T-cell (primary cell): ENCODE data around the gene PMS1. TPM values are rescaled to one million over a fixed set of nuclear protein-coding genes. Genes with fewer than 3 reads are reported as not detected.
A peak's percentile ranks its signal among the peaks of the same experiment; 100 is the strongest.

ENCODE experiments used
- ATAC-seq, 4 experiments: fragments of 200-7000 bp in 3 of 4; fragments of 150-1000 bp in 1 of 4; cut with Tn5 transposase; replicated peaks in 1 of 4; 1 replicate in 3 of 4; 2 replicates in 1 of 4; pipeline ENCODE4 v1.10.0; 2021; ENCODE audit warnings: moderate library complexity in 3 of 4, mild to moderate bottlenecking in 2 of 4, moderate number of reproducible peaks in 1 of 4
- CTCF ChIA-PET, 2 donors: fragments of 300-600 bp; sonication (Branson Sonifier 250); formaldehyde crosslinking; loops; one replicate each; lab custom pipeline; 2022; ENCODE audit warnings: antibody characterized with exemption in 2 of 2; lab: Charles Lee
- POLR2A ChIA-PET, 2 donors: fragments of 300-600 bp; sonication (Branson Sonifier 250); formaldehyde crosslinking; loops; one replicate each; lab custom pipeline; 2022; ENCODE audit warnings: antibody characterized with exemption in 2 of 2; lab: Charles Lee
- DNase-seq, 35 experiments: peaks; one replicate each; pipeline versions ENCODE4 v3.0.0 to v3.0.0-alpha.2; 2013 to 2023
- H3K27ac ChIP-seq: one replicate; pipeline ENCODE4 v1.5.1; 2013; ENCODE audit warnings: low read length
- H3K27me3 ChIP-seq, 2 experiments: replicated peaks in 1 of 2; 1 replicate in 1 of 2; 2 replicates in 1 of 2; pipeline versions ENCODE4 v1.6.1 to v1.7.0; 2013; ENCODE audit warnings: low read length in 1 of 2, mixed read lengths in 1 of 2; ENCODE audit not compliant: control insufficient read depth in 2 of 2, insufficient read depth in 2 of 2; ENCODE audit errors: extremely low read depth in 1 of 2
- H3K36me3 ChIP-seq, 2 donors: 1 replicate in 1 of 2; 2 replicates in 1 of 2; pipeline versions ENCODE4 v1.6.1 to v1.7.0; 2013; ENCODE audit warnings: low read length in 1 of 2; ENCODE audit not compliant: control insufficient read depth in 2 of 2, insufficient read depth in 1 of 2; ENCODE audit errors: extremely low read depth in 1 of 2
- H3K4me1 ChIP-seq, 2 experiments: 1 replicate in 1 of 2; 2 replicates in 1 of 2; pipeline versions ENCODE4 v1.6.1 to v1.7.0; 2013; ENCODE audit warnings: low read length in 2 of 2, mixed read lengths in 1 of 2; ENCODE audit not compliant: insufficient read depth in 2 of 2, control insufficient read depth in 1 of 2; ENCODE audit errors: extremely low read depth in 1 of 2
- H3K4me3 ChIP-seq, 2 donors: 1 replicate in 1 of 2; 2 replicates in 1 of 2; pipeline versions ENCODE4 v1.5.1 to v1.7.0; 2013; ENCODE audit warnings: mild to moderate bottlenecking in 2 of 2, low read length in 1 of 2, moderate library complexity in 1 of 2; ENCODE audit not compliant: control insufficient read depth in 1 of 2; ENCODE audit errors: extremely low read depth in 1 of 2
- H3K9me3 ChIP-seq: 2 replicates; pipeline ENCODE4 v1.7.0; 2013
- H3K27ac Mint-ChIP-seq, 2 donors: one replicate each; pipeline ENCODE4 v1.8.0; 2020 to 2021; ENCODE audit warnings: mild to moderate bottlenecking in 2 of 2, mixed read lengths in 2 of 2
- H3K27me3 Mint-ChIP-seq, 2 donors: one replicate each; pipeline ENCODE4 v1.8.0; 2021 to 2022; ENCODE audit warnings: mixed read lengths in 2 of 2
- H3K36me3 Mint-ChIP-seq: one replicate; pipeline ENCODE4 v1.8.0; 2021; ENCODE audit warnings: mixed read lengths
- H3K4me1 Mint-ChIP-seq, 3 donors: one replicate each; pipeline ENCODE4 v1.8.0; 2020 to 2022; ENCODE audit warnings: mixed read lengths in 3 of 3, mild to moderate bottlenecking in 1 of 3
- H3K4me3 Mint-ChIP-seq, 3 donors: one replicate each; pipeline ENCODE4 v1.8.0; 2020 to 2022; ENCODE audit warnings: mild to moderate bottlenecking in 3 of 3, mixed read lengths in 3 of 3, moderate library complexity in 3 of 3
- H3K9me3 Mint-ChIP-seq, 3 donors: one replicate each; pipeline ENCODE4 v1.8.0; 2020 to 2022; ENCODE audit warnings: mixed read lengths in 3 of 3
- WGBS: methylation state at CpG from one replicate; pipeline ENCODE4 v1.1.5; 2013; ENCODE audit warnings: missing lambda C conversion rate; ENCODE audit not compliant: insufficient coverage; 5-methylcytosine and 5-hydroxymethylcytosine counted together
- total RNA-seq, 35 experiments: library from RNA in 6 of 35; stranded (reverse) in 6 of 35; fragments of 120-200 nt in 1 of 35; gene quantifications; one replicate each; pipeline versions ENCODE4 v1.2.1 to v1.2.4 and lab custom pipeline; 2013 to 2026

PMS1 gene
- total RNA-seq, 5 donors from 2014 or later (not counting 1 experiment from before 2014, with no cell fraction given) = 23.1 to 30.9 (median 24.8) TPM

- peaks cover 43% of the 10 kb centered on the region for H3K36me3 Mint-ChIP-seq
- CTCF ChIA-PET = no interaction called here
- 71% methylated on average over 3 of the region's 4 CpGs for WGBS
Observed at GRCh38 chr2:189874586-189875320, 90.5 kb downstream of the PMS1 start.

GRCh38 chr2:189876271-189876670, 92.0 kb downstream of the PMS1 start:
- 60% methylated on average over 1 of the region's 2 CpGs for WGBS
- H3K9me3 Mint-ChIP-seq = peaks cover 0 to 7% (median 0%) of the 10 kb centered on the region in 3 donors
- H3K4me1 Mint-ChIP-seq = peaks cover 6 to 10% (median 9%) of the 10 kb centered on the region in 3 donors

More at GRCh38 chr2:189874586-189875320, 90.5 kb downstream of the PMS1 start:
- peak overlapping the region in 1 of 2 donors; percentile 0 for H3K27ac Mint-ChIP-seq
- no peak overlapping the region for H3K27ac ChIP-seq
- no peaks in the 10 kb centered on the region for H3K9me3 ChIP-seq
- peaks cover 0 to 7% of the 10 kb centered on the region in 2 donors for H3K36me3 ChIP-seq
- no peaks in the 10 kb centered on the region for H3K27me3 ChIP-seq
- POLR2A ChIA-PET = no interaction called here
- no peaks in the 10 kb centered on the region for H3K27me3 Mint-ChIP-seq
- no peak overlapping the region for H3K4me3 ChIP-seq
- H3K4me1 Mint-ChIP-seq = peaks cover 6 to 10% (median 9%) of the 10 kb centered on the region in 3 donors
- H3K9me3 Mint-ChIP-seq = peaks cover 0 to 7% (median 0%) of the 10 kb centered on the region in 3 donors
- H3K4me3 Mint-ChIP-seq = no peak overlapping the region
- ATAC-seq (no peak), DNase-seq (no peak)
- no peaks in the 10 kb centered on the region for H3K4me1 ChIP-seq

DNA sequence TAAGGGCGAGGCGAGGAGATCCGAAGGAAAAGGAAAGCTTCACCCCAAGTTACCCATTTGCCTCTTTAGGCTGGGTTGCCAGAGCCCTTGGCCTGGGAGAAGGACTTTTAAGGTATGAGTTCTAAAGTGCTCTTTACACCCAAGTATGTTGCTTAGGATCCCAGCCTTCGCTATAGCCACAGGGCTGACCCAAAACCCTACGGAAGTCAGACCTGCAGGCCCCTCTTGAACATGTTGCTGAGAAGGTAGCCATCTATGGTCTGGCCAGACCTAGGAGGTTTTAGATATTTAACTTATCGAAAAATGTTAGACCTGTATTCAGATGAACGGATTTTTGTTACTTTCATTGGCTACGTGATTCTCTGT, 95.4 kb downstream of the PMS1 start:
- ATAC-seq (no peak), DNase-seq (no peak)
- Histone ChIP-seq H3K4me1 (no peaks in the 10 kb centered on the region), H3K27ac (no peak overlapping the region), H3K9me3 (no peaks in the 10 kb centered on the region), H3K27me3 (no peaks in the 10 kb centered on the region), H3K36me3 (peaks cover 0 to under 1% of the 10 kb centered on the region in 2 donors), H3K4me3 (no peak overlapping the region)
- Mint-ChIP-seq H3K27me3 (no peaks in the 10 kb centered on the region), H3K27ac (no peak overlapping the region), H3K4me3 (no peak overlapping the region), H3K9me3 (peaks cover 0 to 7% (median 0%) of the 10 kb centered on the region in 3 donors), H3K4me1 (peaks cover 3 to 6% (median 6%) of the 10 kb centered on the region in 3 donors), H3K36me3 (peaks cover 26% of the 10 kb centered on the region)
- WGBS = 90% methylated on average over 5 of the region's 8 CpGs
- ChIA-PET CTCF (no interaction called here), POLR2A (no interaction called here)

More at GRCh38 chr2:189876271-189876670, 92.0 kb downstream of the PMS1 start:
- Histone ChIP-seq H3K4me3 (no peak overlapping the region), H3K27me3 (no peaks in the 10 kb centered on the region), H3K4me1 (no peaks in the 10 kb centered on the region), H3K27ac (no peak overlapping the region), H3K9me3 (no peaks in the 10 kb centered on the region), H3K36me3 (peaks cover 0 to 7% of the 10 kb centered on the region in 2 donors)
- POLR2A ChIA-PET = interaction anchor here in 1 of 2 donors (0.6 kb wide), 1 partner anchor 66 kb away, joined by 4 read pairs; no protein-coding TSS in a partner anchor
- Mint-ChIP-seq H3K4me3 (no peak overlapping the region), H3K36me3 (peaks cover 35% of the 10 kb centered on the region), H3K27me3 (no peaks in the 10 kb centered on the region), H3K27ac (no peak overlapping the region)
- DNase-seq (no peak), ATAC-seq (no peak)
- CTCF ChIA-PET = interaction anchor here (0.6 to 1.7 kb wide), 2 partner anchors 10 to 1051 kb away, joined by 3 to 7 read pairs; no protein-coding TSS in a partner anchor

GRCh38 chr2:189880429-189880828, 96.2 kb downstream of the PMS1 start:
- 89% methylated on average over 1 of the region's 2 CpGs for WGBS
- Histone ChIP-seq H3K27ac (no peak overlapping the region), H3K9me3 (no peaks in the 10 kb centered on the region), H3K4me3 (no peak overlapping the region), H3K4me1 (no peaks in the 10 kb centered on the region), H3K27me3 (no peaks in the 10 kb centered on the region), H3K36me3 (no peaks in the 10 kb centered on the region)
- no peak for ATAC-seq
- Mint-ChIP-seq H3K36me3 (peaks cover 20% of the 10 kb centered on the region), H3K9me3 (peaks cover 0 to 3% (median 0%) of the 10 kb centered on the region in 3 donors), H3K4me3 (no peak overlapping the region), H3K27ac (no peak overlapping the region), H3K4me1 (no peaks in the 10 kb centered on the region), H3K27me3 (no peaks in the 10 kb centered on the region)
- ChIA-PET POLR2A (no interaction called here), CTCF (no interaction called here)
- no peak for DNase-seq

DNA sequence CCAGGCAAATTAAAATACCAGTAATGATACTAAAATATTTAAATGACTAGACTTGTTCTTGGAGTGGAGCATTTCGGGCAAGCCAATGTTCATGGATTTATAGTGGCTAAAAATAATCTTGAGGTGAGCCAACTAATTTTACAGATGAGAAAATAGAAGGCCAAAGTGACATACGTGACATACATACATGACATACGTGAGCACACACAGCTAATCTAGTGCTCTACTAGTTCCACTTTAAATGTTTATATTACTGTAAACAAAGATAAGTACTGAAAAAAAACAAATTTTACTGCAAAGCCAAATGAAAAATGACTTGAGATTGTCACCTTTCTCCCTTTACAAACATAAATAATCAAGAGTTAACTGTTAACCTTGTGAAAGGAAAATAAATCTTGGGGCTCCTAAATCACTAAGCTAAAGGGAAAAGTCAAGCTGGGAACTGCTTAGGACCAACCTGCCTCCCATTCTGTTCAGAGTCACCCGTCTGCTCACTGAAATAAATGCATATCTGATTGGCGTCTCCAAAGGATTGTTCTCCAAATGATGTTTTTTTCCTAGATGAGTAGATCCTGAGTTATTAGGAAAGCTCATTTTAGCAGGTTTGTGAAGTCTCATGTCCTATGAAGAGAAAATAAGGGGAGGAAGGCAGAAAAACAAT, 96.7 kb downstream of the PMS1 start:
- 100% methylated on average over 2 of the region's 5 CpGs for WGBS
- DNase-seq (no peak), ATAC-seq (no peak)
- Histone ChIP-seq H3K36me3 (no peaks in the 10 kb centered on the region), H3K9me3 (no peaks in the 10 kb centered on the region), H3K27me3 (no peaks in the 10 kb centered on the region), H3K4me1 (no peaks in the 10 kb centered on the region), H3K27ac (no peak overlapping the region), H3K4me3 (no peak overlapping the region)
- Mint-ChIP-seq H3K4me3 (no peak overlapping the region), H3K4me1 (no peaks in the 10 kb centered on the region), H3K9me3 (peaks cover 0 to 3% (median 0%) of the 10 kb centered on the region in 3 donors), H3K27ac (no peak overlapping the region), H3K36me3 (peaks cover 19% of the 10 kb centered on the region), H3K27me3 (no peaks in the 10 kb centered on the region)
- ChIA-PET CTCF (no interaction called here), POLR2A (no interaction called here)

DNA sequence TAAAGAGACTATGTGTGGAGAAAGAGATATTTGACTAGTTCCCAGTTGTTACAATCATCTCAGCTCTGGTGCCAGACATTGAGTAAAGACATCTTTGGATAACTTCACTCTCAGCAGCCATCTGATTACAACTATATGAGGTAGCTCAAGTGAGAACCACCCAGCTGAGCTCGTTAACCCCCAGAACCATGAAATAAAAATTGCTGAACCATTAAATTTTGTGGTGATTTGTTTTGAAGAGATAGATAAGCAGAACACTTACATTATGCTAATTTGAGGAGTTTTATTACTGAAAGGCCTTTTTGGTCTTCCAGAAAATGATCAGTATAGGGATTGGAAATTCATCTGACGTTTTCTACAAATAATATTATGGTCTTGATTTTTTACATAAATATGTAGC, 101.1 kb downstream of the PMS1 start:
- CTCF ChIA-PET = no interaction called here
- no CpG with 5 or more reads among the region's 2 CpGs for WGBS
- Mint-ChIP-seq H3K4me3 (no peak overlapping the region), H3K27me3 (peaks cover 0 to 6% of the 10 kb centered on the region in 2 donors), H3K36me3 (no peaks in the 10 kb centered on the region), H3K9me3 (peaks cover 0 to 3% (median 0%) of the 10 kb centered on the region in 3 donors), H3K27ac (no peak overlapping the region), H3K4me1 (no peaks in the 10 kb centered on the region)
- POLR2A ChIA-PET = no interaction called here
- no peak for DNase-seq
- H3K9me3 ChIP-seq = no peaks in the 10 kb centered on the region
- H3K27ac ChIP-seq = no peak overlapping the region
- H3K27me3 ChIP-seq = no peaks in the 10 kb centered on the region
- no peak for ATAC-seq
- no peaks in the 10 kb centered on the region for H3K36me3 ChIP-seq
- H3K4me1 ChIP-seq = no peaks in the 10 kb centered on the region
- H3K4me3 ChIP-seq = no peak overlapping the region
